ENCODE data around the gene RFC1.

Gene RFC1

DNA sequence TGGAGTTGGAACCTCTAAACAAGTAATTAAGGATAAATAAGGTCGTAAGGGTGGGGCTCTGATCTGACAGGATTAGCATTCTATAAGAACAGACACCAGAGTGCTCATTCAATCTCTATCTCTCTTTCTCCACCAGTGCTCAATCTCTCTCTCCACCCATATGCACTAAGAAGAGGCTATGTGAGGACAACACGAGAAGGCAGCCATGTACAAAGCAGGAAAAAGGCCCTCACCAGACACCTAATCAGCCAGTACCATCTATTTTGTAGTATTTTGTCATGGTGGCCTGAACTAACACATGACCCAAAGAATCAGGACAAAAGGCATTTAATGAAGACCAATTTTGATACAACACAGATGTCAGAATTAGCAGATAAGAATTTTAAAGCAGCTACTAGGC is 16.8 kb downstream of the RFC1 start:
- DNase-seq = no peak

DNA sequence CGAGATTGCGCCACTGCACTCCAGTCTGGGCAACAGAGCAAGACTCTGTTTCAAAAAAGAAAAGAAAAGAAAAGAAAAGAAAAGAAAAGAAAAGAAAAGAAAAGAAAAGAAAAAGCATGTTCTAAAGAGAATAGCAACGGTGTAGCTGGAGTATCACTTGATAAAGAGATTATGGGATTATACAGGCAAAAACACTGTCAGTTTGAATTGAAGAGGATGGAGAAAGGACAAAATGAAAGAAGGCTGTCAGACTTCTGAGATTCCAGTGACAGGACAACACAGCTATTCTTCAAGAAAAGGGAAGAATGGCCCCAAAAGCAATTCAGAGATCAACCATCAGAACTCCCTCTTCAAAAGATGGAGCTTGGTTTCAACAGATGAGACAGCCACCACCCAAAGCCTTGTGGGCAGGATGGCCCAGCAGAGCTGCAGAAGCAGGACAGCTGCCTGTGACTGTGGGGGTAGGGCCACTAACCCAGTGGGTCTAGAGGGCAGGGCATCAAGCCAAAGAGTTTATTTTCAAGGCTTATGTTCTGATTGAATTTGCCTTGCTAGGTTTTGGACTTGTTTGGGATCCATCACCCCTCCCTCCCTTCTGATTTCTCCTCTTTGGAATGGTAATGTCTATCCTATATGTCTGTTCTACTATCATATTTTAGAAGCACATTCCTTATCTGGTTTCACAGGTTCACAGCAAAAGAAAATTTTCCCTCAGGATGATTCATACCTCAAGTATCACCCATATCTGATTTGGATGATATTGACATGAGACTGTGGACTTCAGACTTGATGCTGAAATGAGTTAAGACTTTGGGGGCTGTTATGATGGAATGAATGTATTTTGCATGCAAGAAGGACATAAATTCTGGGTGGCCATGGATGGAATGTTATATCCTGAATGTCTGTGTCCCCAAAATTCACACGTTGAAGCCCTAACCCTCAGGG is 17.5 kb downstream of the RFC1 start:
- no peak for DNase-seq

DNA sequence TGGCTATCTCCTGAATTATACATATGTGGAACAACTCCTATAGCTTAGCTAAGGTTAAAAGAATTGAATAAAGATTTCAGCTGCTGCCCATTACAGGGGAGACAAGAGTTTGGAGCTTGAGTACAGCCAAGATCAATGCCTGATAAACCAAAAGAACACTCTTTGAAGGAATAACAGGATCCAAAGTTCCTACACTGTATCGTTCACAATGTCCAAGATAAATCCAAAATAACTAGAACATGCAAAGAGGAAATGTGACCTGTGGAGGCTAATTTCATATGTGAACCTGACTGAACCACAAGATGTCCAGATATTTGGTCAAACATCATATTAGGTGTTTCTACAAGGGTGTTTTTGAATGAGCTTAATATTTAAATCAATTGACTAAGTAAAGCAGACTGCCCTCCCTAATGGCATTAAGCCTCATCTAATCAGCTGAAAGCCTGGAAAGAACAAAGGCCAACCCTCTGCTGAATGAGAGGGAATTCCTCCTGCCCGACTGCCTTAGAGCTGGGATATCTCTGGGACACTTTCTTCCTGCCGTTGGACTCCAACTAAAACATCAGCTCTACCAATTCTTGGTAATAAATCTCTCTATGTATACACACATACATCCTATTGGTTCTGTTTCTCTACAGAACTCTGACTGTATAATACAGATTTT is 19.2 kb downstream of the RFC1 start:
- DNase-seq = no peak

- DNase-seq = no peak
These were observed 23.4 kb downstream of the RFC1 start for GRCh38 chr4:39342731-39343130.

- DNase-seq = no peak
These were observed 25.0 kb downstream of the RFC1 start for GRCh38 chr4:39341075-39341725.

- DNase-seq = no peak
These were observed 26.2 kb downstream of the RFC1 start for GRCh38 chr4:39339968-39340367.

- no peak for DNase-seq
These were observed 28.3 kb downstream of the RFC1 start for GRCh38 chr4:39337841-39338240.

- no peak for DNase-seq
These were observed 30.6 kb downstream of the RFC1 start for GRCh38 chr4:39335566-39335965.

DNA sequence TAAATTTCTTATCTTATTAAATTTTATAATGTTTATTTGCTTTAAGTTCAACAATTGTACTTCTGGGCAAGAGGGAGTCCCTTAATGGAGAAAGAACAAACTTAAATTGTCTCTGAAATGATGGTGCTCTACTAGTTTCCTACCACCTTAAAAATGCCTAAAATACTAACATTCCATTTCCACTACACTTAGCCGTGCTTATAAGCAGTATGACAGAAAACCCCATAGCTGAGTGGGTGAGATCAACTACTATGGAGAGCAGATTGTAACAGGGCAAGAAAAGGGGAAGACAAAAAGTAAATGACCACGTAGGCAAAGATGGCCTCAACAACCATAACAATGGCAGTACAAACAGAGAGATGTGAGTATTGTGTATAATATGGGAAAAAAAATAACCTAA is 35.0 kb downstream of the RFC1 start:
- DNase-seq = no peak

- no peak for DNase-seq
These were observed 35.8 kb downstream of the RFC1 start for GRCh38 chr4:39330353-39330752.

- DNase-seq = no peak
These were observed 39.6 kb downstream of the RFC1 start for GRCh38 chr4:39326468-39326977.

GRCh38 chr4:39324897-39325613 is 41.1 kb downstream of the RFC1 start:
- DNase-seq = no peak

GRCh38 chr4:39324446-39324845 is 41.7 kb downstream of the RFC1 start:
- no peak for DNase-seq

DNA sequence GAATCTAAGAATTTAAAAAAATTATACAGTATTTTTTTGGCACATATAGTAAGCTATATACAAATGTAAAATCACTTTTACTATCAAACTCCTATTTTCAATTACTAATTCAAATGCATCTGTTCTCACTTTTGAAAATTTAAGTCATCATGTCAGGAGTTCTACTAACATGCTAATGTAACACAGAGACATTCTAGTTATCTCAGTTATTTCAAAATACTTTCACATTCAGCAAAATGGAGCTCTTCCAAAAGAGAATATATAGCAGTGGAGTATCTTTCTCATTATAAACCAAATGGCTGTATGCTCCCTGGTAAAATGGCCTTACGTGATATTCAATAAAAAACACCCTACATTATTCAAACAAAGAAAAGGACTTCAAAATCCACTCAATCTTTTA is 42.3 kb downstream of the RFC1 start:
- no peak for DNase-seq

DNA sequence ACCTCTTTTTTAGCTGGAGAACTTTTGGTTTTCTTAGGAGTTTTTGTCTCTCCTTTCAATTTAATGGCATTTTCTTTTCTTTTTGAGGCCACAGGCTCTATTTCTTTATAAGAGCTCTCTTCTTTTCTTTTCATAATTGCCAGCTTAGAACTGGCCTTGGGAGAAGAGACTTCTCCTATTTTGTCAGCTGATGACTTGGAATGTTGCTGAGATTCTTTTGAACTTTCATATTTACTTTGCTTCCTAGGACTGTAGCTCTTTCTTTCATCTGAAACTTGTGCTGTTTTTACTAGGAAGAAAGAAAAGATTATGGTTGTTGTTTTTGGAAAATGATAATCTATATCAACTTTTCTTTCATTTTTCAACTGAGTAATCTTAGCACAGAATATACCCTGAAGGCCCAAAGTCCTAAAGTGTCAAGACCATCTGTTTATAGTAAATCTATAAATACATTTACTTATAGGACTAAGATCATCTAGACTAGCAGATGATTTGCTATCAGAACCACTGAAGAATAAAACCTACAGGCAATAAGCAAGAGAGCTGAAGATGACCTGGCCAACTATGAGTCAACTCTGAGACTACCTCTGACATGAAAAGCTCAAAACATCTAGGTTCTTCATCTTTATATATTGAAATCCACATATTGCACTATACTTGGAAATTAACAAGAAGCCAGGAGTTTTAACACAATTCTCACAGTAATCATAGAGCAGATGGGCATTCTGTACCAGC is 45.6 kb downstream of the RFC1 start:
- DNase-seq = no peak

DNA sequence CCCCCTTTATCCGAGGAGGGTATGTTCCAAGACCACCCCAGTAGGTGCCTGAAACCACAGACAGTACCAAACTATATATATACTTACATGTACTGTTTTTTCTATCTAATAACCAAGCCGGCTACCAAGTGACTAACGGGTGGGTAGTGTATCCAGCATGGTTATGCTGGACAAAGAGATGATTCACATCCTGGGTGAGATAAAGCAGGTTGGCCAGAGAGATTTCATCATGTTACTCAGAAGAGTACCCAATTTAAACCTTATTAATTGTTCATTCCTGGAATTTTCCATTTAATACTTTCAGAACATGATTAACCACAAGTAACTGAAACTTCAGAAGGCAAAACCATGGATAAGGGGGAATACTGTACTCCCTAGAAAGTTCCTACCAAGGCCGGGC is 46.5 kb downstream of the RFC1 start:
- no peak for DNase-seq

GRCh38 chr4:39312816-39313215 is 53.3 kb downstream of the RFC1 start:
- DNase-seq = no peak

- no peak for DNase-seq
These were observed 57.6 kb downstream of the RFC1 start for GRCh38 chr4:39308611-39309010.

DNA sequence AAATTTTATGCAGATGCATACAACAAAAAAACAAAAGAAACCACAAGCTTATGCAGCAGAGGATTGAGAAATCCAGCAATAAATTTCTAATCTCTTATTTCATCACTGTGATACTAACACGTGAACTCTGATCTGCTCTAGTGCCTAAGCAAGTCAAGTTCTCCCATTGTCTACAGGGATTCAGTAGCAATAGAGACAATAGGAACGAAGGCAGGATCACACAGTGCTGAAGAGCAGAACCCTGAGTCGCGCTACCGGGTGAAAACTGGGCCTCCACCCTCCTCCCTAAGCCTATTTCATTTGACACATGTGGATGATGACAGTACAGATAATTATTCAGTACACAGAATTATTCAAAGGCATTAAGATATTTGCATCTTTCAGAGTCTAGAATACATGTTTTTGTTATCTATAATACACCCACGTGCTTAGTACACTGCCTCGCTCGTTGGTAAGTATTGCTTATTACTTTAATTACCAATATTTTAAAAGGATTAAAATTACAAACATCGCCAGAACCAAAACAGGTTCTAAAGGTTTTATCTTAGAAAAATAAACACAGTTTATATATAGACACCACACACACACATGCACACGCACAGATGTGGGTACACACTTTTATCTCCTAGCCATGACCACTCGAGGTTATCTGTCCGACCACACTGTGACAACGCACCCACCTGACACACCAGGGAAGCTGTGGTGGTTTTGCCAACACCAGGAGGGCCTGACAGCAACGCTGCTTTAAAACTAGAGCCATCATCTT is 60.1 kb downstream of the RFC1 start:
- no peak for DNase-seq

DNA sequence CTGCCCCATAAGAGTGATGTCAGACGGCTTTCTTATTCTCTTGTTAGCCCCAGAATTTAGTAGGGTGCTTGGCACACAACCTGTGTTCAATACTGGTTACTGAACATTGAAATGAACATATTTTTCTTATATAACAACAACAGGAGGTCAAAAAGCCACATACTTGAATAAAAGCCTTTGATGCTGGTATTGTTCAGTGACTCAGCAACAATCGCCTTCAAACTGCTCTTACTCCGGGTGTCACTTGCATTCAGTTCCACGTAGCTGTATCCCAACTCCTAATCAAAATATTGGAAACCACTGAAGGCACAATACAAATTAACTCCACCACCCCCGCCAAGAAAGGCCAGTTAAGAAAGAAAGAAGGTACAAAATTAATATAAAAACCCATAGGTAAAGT is 61.5 kb downstream of the RFC1 start:
- no peak for DNase-seq

DNA sequence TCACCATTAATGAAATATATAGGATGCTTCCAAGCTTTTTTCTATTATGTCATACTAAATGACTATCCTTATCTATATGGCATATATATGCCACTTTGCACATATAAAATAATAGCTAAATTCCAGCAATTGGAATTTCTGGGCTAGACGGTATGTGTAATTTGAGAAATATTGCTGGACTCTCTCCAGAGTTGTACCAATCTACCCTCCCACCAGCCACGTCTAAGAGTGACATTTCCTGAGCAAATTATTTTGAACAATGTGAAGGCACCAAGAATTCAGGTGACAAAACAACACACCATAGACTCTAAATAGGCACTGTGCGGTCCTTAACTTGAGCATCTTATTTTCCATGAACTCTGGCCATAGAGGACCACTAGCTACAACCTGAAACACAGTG is 62.3 kb downstream of the RFC1 start:
- no peak for DNase-seq
